A673 (cell line): Measurements from ENCODE around the gene ST8SIA1. TPM values are rescaled to one million over a fixed set of nuclear protein-coding genes. Genes with fewer than 3 reads are reported as not detected.

Source experiments
- BruUV-seq: library from RNA; stranded (reverse); fragments of 400-500 nt; replicated peaks from 2 replicates; lab custom pipeline; 2021; lab: Mats Ljungman, UMichigan
- CTCF ChIA-PET: fragments of 300-600 bp; sonication (Branson Sonifier 250); formaldehyde crosslinking; loops from one replicate; lab custom pipeline; 2022; ENCODE audit warnings: antibody characterized with exemption; lab: Charles Lee
- POLR2A ChIA-PET: fragments of 300-600 bp; sonication (Branson Sonifier 250); formaldehyde crosslinking; loops from one replicate; lab custom pipeline; 2022; ENCODE audit warnings: antibody characterized with exemption; ENCODE audit not compliant: low non-redundant PET; lab: Charles Lee
- DNase-seq: peaks from one replicate; pipeline ENCODE4 v3.0.0-alpha.2; 2015; ENCODE audit warnings: low spot score
- H3K27ac ChIP-seq: fragments of 200-600 bp; sonication (generic); 2 replicates; pipeline ENCODE4 v1.5.1; 2016; ENCODE audit warnings: mixed run types, low read depth, mild to moderate bottlenecking, mixed read lengths, antibody characterized with exemption, low read length; ENCODE audit not compliant: poor library complexity, severe bottlenecking
- H3K27me3 ChIP-seq: fragments of 200-600 bp; sonication (generic); replicated peaks from 2 replicates; pipeline ENCODE4 v1.6.1; 2017; ENCODE audit warnings: mixed run types, low read depth, mild to moderate bottlenecking, mixed read lengths, antibody characterized with exemption, low read length; ENCODE audit not compliant: insufficient read depth, poor library complexity
- H3K36me3 ChIP-seq: fragments of 200-600 bp; sonication (generic); 2 replicates; pipeline ENCODE4 v1.6.1; 2016; ENCODE audit warnings: mixed run types, mild to moderate bottlenecking, mixed read lengths, antibody characterized with exemption, low read length; ENCODE audit not compliant: insufficient read depth, poor library complexity, severe bottlenecking
- H3K4me1 ChIP-seq: fragments of 200-600 bp; sonication (generic); 2 replicates; pipeline ENCODE4 v1.6.1; 2017; ENCODE audit warnings: mixed run types, mild to moderate bottlenecking, mixed read lengths, antibody characterized with exemption, low read length; ENCODE audit not compliant: insufficient read depth, poor library complexity, severe bottlenecking
- H3K4me3 ChIP-seq: fragments of 200-600 bp; sonication (generic); 2 replicates; pipeline ENCODE4 v1.5.1; 2016; ENCODE audit warnings: low read depth, mixed run types, mild to moderate bottlenecking, mixed read lengths, low read length; ENCODE audit not compliant: poor library complexity, severe bottlenecking
- H3K9me3 ChIP-seq: fragments of 200-600 bp; sonication (generic); 2 replicates; pipeline ENCODE4 v1.6.1; 2016; ENCODE audit warnings: mixed run types, low read depth, mild to moderate bottlenecking, mixed read lengths, antibody characterized with exemption, low read length; ENCODE audit not compliant: poor library complexity, severe bottlenecking
- EZH2 ChIP-seq: fragments of 200-600 bp; sonication (generic); IDR thresholded peaks from 2 replicates; pipeline ENCODE4 v1.6.1; 2017; ENCODE audit warnings: borderline replicate concordance, low read depth, mild to moderate bottlenecking, mixed read lengths, antibody characterized with exemption, low read length; ENCODE audit not compliant: poor library complexity, severe bottlenecking
- intact Hi-C: fragments of 100-400 bp; cut with micrococcal nuclease; formaldehyde crosslinking; loops from one replicate; pipeline ENCODE4 v1.10.0; 2022; ENCODE audit not compliant: unreplicated experiment
- total RNA-seq: library from RNA; stranded (reverse); gene quantifications from 2 replicates; pipeline ENCODE4 v1.2.3, GENCODE V29; 2021
- TF ChIP-seq, protein P1 (sequence below): fragments of 300-800, 200-600 bp; sonication (generic); conservative IDR thresholded peaks from 2 replicates; pipeline ENCODE4 v1.5.1; 2017; ENCODE audit warnings: low read depth, mild to moderate bottlenecking, antibody characterized with exemption, low read length, moderate library complexity, mixed read lengths

ST8SIA1 gene
- total RNA-seq, 1 experiment from 2014 or later: 0.28 TPM

- POLR2A ChIA-PET: no interaction called here
- BruUV-seq: no TSS peak
- H3K27me3 ChIP-seq: no peaks in the 10 kb centered on the region
These were observed 21.7 kb upstream of the ST8SIA1 start for GRCh38 chr12:22356231-22356630.

DNA sequence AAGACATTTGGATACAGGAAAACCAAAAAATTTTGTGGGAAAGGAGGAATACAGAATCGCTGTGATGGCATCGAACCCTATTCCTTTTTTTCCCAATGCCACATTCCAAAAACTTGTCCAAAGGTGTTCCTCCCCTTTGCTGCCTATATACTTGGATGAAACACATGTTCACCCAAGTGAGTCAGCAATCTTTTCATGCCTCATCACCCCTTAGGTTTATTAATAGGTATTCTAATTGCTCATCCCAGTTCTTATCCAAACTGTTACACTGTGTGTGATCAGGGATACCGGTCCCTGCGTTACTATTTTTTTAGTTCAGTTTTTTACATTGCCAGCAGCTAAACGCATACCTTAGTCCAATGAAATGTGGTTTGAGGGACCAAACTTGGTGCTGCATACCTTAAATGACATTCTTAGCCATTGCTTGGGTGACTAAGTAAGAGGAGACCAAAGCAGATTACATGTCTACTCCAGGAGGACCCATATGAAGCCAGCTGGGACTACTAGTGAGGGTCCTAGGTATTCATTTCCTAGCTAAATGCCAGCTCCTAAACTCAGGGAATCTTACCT lies 20.6 kb upstream of the ST8SIA1 start:
- no TSS peak for BruUV-seq
- ChIA-PET POLR2A (no interaction called here), CTCF (no interaction called here)
- no peaks in the 10 kb centered on the region for H3K4me1 ChIP-seq
- DNase-seq: no peak
- TF ChIP-seq EZH2: no peak
- TF ChIP-seq, protein P1, sequence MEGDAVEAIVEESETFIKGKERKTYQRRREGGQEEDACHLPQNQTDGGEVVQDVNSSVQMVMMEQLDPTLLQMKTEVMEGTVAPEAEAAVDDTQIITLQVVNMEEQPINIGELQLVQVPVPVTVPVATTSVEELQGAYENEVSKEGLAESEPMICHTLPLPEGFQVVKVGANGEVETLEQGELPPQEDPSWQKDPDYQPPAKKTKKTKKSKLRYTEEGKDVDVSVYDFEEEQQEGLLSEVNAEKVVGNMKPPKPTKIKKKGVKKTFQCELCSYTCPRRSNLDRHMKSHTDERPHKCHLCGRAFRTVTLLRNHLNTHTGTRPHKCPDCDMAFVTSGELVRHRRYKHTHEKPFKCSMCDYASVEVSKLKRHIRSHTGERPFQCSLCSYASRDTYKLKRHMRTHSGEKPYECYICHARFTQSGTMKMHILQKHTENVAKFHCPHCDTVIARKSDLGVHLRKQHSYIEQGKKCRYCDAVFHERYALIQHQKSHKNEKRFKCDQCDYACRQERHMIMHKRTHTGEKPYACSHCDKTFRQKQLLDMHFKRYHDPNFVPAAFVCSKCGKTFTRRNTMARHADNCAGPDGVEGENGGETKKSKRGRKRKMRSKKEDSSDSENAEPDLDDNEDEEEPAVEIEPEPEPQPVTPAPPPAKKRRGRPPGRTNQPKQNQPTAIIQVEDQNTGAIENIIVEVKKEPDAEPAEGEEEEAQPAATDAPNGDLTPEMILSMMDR: no peak
- no peaks in the 10 kb centered on the region for H3K9me3 ChIP-seq
- H3K36me3 ChIP-seq: no peaks in the 10 kb centered on the region
- no peak overlapping the region for H3K4me3 ChIP-seq
- no peaks in the 10 kb centered on the region for H3K27me3 ChIP-seq
- H3K27ac ChIP-seq: no peak overlapping the region
- intact Hi-C loops: no loop called here

More at GRCh38 chr12:22356231-22356630, 21.7 kb upstream of the ST8SIA1 start:
- DNase-seq: no peak
- no peaks in the 10 kb centered on the region for H3K9me3 ChIP-seq
- H3K4me3 ChIP-seq: no peak overlapping the region
- CTCF ChIA-PET: no interaction called here
- no peaks in the 10 kb centered on the region for H3K36me3 ChIP-seq
- TF ChIP-seq, protein P1: no peak
- no peak for TF ChIP-seq EZH2
- no peak overlapping the region for H3K27ac ChIP-seq
- H3K4me1 ChIP-seq: no peaks in the 10 kb centered on the region
- intact Hi-C loops: no loop called here

- no TSS peak for BruUV-seq
- CTCF ChIA-PET: no interaction called here
- Histone ChIP-seq H3K27ac (no peak overlapping the region), H3K4me1 (no peaks in the 10 kb centered on the region), H3K36me3 (no peaks in the 10 kb centered on the region), H3K4me3 (no peak overlapping the region), H3K9me3 (no peaks in the 10 kb centered on the region), H3K27me3 (no peaks in the 10 kb centered on the region)
- POLR2A ChIA-PET: no interaction called here
- DNase-seq: no peak
- TF ChIP-seq, protein P1: no peak
- TF ChIP-seq EZH2: no peak
- intact Hi-C loops: no loop called here
These were observed 19.3 kb upstream of the ST8SIA1 start for GRCh38 chr12:22353615-22354325.
